GM19239 (cell line): ENCODE results near the gene PPM1F.
"Not testable (repeated sequence)": the region's sequence is repeated elsewhere in the genome, so short reads cannot be mapped to it uniquely, and the experiment has no call there.

Experiments used
- DNase-seq: peaks from one replicate; pipeline ENCODE4 v3.0.0; 2011; ENCODE audit warnings: low spot score; ENCODE audit not compliant: insufficient read length
- FAIRE-seq: peaks from 2 replicates; lab custom pipeline; 2011; peaks lifted over from hg19 to GRCh38; lab: Jason Lieb, UNC

PPM1F gene

DNA sequence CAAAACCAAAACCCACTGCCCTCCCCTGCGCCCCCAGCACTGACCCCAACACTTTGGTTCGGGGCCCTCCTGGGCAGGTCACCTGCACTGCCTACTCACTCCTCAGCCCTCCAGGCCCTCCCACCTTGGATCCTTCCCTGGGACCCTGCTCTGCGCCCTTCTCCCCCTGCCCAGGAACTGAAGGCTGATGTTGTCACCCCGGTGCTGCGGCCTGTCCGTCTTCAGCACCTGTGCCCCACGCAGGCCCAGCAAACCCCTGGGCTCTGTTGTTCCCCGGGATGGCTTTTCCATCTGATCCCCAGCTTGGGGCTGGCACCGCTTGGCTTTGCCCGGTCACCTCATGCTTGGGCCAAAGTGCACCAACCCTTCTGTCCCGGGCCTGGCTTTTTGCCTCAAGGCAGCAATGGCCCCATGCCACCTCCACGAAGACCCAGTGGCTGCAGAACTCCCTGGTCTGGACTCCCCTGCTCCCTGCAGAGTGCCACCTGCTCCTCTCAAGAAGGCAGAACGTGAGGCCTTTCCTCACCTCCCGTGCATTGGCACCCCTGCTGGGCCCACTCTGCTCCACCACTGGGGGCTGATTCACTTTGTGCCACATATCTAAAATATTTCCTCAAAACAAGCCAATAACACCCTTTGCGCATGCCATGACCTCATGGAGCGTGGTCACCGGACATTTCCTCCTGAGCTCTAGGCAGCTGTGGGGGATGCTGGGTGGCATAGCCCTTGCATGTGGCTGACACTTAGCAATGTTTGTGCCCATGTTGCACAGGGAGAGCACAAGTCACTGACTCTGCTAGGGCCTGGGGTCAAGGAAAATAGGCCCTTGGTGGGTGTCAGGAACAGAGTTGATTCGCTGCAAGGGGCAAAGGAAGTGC lies 8.8 kb downstream of the PPM1F start:
- no peak for DNase-seq
- FAIRE-seq, result no peak

DNA sequence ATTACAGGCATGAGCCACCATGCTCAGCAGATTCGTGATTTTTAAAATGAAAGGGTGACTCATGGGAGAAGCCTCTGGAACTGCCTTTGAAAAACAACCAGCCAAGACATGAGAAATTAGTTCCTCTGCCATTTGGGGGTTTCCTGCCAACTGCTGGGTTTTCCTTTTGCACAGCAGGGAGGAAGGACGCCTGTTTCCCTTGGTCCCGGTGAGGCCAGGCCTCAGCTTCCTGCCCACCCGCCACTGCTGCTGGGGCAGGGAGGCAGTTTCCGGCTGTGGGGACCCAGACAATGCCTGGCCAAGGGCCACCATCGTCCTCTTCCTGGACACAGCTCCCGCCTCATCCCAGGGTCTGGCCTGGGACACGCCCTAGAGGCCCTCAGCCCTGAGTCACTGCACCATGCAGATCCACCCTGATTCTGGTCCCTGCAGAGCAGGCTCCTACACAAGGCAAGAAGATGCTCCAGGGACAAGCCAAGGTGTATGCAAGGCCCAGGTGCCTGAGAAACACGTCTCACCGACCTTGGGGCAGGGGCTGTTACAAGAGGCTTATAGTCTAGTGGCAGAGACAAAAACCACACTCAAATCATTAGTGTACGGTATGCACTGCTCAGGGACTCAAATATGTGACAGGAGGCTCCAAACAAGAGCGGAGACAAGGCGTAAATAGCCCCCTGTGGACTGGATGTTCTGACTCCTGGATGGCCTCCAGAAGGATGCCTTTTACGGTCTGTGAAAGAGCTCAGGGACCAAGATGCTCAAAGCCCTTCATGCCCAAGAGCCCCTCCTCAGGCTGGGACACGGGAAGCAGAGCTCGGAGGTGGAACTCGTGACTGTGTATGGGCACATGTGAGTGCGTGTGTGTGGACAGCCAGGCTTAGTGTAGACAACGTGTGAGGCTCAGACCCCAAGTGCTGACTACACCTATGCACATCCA lies 10.0 kb downstream of the PPM1F start:
- no peak for DNase-seq
- no peak for FAIRE-seq

DNA sequence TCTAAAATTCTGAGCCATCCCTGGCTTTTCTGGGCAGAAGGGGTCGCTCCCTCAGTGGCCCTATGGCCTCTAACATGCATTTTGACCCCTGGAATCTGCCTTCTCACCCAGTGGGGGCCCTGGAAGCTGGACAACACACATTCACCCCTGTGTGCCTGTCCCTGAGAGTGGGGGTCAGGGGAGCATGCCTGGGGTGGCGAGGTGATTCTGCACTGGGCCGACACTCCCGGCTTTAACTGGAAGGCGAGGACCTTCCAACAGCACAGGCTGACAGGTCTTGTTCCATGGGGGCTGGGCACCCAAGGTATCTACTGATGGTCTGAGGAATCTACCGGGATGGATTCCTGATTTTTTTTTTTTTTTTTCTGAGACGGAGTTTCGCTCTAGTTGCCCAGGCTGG lies 10.7 kb downstream of the PPM1F start:
- no peak for FAIRE-seq
- no peak for DNase-seq

DNA sequence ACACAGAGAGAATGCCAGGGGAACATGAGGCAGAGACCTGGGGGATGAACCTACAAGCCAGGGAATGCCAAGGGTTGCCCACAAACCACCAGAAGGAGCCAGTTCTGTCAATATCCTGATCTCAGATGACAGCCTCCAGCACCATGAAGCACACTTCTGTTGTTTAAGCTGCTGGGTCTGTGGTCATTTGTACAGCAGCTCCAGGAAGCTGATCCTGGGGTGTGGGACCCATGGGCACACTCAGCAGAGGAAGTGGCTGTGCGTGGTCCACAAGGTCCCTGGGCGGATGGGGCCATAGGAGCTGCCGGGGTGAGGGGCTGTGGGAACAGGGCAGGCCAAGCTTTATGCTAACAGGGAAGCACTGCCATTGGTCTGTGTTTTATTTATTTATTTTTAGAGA lies 12.1 kb downstream of the PPM1F start:
- DNase-seq, result no peak

DNA sequence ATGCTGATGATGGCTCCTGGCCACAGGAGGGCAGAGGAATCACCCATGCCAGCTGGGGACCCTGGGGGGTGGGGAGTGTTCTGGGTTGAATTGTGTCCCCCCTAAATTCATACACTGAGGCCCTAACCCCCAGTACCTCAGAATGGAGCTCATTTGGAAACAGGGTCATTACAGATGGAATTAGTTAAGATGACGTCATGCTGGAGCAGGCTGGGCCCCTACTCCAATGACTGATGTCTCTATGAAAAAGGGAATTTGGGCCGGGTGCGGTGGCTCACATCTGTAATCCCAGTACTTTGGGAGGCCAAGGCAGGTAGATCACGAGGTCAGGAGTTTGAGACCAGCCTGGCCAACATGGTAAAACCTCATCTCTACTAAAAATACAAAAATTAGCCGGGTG lies 12.7 kb downstream of the PPM1F start:
- FAIRE-seq, DNase-seq: not testable (repeated sequence)

More for the DNA sequence above, 12.1 kb downstream of the PPM1F start:
- FAIRE-seq, result no peak

DNA sequence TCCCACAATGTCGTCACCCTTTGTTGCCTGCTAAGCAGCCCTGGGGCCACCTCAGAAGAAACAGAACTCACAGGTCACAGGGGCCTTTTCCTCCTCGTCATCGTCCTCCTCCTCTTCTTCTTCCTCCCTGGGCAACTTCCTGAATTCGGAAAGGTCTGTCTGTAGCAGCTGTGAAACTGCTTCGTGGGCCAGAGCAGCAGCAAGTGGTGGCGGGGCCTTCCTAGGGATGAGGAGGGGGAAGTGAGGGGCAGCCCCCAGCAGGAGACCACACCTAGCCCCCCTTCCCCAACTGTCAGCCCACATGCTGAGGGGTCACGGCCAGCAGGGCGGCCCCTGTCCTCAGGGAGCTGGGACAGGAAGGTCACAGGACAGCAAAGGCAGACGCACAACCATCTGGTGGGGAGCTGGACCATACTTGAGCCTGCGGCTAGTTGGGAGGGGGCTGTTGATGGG lies 13.2 kb downstream of the PPM1F start:
- no peak for FAIRE-seq

DNA sequence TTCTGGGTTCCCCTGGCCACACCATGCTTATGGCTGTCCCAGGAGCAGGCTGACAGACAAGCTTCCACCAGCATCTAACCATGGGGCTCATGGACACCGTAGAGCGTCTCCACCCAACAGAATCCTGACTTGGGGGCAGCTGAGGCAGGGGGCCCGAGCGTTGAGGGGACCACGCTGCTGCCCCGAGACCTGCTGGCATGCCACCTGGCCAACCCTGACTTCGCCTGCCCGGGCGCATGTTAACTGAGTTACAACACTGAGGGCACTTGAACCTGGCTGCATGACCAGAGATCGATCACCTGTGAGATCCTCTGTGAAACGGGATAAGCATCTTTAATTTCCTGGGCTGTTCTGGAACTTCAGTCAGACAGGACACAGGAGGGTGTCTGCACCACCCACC lies 13.7 kb downstream of the PPM1F start:
- no peak for DNase-seq
- FAIRE-seq, result no peak

More for the DNA sequence above, 13.2 kb downstream of the PPM1F start:
- no peak for DNase-seq

DNA sequence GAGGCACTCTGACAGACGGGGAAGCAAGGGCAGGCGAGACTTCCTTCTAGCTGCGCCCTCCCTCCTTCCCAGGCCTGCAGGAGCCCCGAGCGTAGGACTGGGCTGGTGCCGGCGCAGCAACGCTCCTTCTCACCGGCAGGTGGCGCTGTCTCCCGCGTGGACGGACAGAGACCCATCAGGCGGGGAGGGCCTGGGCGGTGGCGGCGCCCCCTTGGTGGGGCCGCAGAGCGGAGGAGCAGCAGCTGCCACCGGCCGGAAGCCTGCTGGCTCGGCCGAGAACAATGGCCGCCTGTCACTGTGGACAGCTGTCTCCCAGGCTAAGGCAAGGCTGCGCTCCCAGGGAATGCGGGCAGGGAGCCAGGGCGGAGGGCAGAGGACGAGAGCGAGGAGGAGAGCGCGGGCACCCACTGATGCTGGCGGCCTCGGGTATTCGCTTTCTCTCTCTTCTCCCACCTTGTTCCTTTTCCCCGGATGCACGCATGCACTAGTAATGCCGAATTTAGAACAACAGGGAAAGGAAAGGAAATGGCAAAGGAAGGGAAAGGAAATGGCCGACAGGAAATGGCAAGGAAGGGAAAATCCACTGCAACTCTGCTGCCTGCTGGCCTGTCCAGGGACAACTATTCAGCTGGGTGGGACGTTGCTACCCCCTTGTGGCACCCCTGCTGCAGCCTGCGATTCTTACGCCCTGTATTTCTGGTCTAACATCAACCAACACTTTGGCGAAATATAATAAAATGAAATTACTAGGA lies 14.4 kb downstream of the PPM1F start:
- FAIRE-seq, result peak; percentile 87

DNA sequence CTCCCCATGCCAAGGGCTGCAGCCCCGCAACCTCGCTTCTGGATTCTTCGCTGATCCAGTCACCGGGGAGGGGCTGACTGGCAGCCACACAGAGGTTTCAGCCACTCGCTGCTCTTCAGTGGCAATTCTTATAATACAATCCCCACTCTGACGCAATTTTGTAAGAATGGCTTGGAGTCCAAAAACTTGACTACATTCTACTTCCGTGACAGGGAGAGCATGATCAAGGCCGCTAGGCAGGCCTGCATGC lies 14.9 kb downstream of the PPM1F start:
- no peak for DNase-seq
- no peak for FAIRE-seq

More for the DNA sequence above, 14.4 kb downstream of the PPM1F start:
- peak; percentile 96 for DNase-seq

DNA sequence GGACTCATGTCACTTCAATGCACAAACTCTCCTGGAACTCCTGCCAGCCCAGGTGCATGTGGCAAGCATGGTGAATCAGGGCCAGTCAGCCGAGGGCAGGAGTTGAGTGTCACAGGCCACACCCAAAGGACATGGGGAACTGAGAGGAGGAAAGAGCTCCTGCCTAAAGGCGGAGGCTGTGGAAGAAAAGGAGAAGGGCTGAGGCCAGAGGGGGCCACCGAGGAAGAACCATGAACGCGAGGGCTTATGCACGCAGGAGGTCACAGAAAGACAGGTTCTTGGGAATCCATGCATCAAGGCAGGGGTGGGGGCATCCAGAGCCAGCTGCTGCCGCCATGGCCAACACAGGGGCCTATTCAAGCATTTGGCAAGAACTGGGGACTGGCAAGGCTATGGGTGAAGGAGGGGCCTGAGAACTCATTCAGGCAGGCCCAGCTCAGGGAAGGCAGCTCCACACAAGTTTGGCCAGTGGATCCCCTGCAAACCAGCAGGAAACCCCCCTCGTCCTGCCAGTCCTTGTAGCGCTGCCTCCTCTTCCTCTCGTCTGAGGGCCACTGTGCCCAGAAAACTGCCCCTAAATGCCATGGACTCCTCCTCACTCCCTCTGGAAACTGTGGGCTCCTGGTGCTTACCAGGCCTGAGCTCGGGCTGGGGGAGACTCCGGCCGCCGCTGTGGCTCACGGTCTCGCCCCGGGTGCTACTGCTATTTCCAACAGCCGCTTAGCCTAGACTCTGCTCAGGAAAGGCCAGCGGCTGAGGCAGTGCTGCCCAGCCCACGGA lies 15.4 kb downstream of the PPM1F start:
- FAIRE-seq, result no peak
- DNase-seq, result no peak

DNA sequence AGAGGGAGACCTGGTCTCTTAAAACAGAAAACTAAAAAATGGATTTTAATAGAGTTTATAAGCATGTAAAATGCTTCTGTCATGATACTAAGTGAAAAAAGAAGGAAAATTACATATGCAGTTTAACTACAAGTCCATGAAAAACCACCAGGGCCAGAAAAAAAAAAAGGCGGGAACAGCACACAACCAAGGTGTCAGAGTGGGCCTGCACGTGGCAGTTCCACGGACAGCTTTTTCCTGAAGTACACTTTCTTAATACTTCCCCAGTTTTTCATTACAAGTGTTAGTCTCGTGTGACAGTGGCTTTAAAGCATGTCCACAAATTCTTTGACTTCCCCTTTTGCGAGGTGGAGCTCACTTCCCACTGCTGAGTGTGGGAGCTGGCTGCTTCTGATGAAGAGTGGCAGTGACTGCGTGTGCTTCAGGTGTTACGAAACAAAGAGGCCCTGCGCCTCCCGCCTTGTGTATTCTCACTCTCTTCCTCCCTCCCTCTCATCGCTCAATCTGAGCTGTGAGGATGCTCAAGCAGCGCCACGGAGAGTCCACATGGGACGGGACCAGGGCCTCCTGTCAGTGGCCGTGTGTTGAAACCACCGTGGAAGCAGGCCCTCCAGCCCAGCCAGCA lies 16.4 kb downstream of the PPM1F start:
- FAIRE-seq (no peak), DNase-seq (no peak)

DNA sequence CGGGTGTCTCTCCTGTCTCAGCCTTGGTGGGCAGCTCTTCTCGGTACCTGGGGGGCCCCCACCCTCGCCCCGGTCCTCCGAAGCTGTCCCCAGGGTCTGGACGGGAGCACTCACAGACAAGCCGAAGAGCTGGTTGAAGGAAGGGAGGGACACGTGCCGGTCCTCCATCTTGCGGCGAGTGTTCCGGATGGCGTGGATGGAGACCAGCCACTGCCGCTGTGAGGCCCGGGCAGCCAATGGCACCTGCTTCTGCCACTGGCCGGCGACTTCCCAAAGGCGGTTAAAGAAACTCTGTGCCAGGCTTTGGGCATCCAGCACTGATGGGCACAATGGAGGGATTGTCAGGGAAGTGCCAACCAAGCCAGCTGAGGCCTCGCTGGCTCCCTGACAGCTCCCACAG lies 18.7 kb downstream of the PPM1F start:
- DNase-seq (no peak), FAIRE-seq (no peak)

DNA sequence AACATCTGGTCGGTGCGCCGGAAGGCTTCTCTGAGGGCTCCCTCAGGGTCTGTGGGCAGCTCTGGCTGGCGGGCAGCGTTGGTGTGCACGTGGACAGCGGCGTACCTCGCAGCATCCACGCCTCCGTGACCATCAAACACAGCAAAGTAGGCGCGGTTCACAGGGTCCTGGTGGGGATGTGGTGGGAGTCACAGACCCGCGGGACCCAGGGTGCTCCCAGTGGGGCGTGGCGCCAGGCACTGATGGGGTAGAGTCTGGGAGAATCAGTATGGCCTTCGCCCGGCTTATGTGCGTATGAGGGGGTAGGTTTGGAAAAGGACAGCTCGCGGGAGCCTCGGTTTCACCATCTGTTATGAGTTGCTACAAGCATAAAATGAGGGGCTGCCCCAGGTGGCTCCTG lies 19.2 kb downstream of the PPM1F start:
- FAIRE-seq (no peak), DNase-seq (no peak)

DNA sequence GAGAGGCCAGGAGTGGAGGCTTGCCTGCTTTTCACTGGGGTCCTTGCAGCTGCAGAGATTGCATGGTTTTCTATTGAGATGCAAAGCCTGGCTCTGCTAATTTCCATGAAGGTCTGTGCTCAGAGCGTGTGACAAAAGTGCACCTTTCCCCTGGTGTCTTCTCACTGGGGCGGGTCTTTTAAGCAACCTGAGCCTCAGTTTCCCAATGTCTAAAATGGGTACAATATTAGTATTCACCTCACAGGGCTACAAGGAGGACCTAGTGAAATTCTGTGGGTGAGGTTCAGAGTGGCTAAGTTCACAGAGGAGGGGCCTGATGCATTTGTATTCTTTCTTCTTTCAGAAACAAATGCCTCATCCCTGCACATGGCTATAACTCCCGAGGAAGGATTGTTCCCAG lies 20.3 kb downstream of the PPM1F start:
- DNase-seq (no peak), FAIRE-seq (no peak)

DNA sequence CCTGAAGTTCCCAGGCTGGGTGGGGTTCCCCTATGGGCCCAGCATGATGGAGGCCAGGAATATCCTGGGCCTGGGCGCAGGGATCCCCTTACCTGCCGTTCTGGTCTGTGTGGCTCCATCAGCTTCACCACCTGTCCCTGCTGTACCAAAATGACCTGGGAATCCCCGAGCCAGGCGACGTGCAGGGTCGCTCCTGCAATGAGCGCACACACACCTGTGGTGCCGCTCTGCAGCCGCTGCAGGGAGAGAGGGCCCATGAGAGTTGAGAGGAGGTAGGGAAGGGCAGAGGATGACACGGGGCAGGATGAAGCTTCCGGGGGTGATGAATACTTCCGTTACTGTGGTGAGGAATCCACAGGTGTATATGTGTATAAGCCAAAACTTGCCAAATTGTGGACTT lies 21.6 kb downstream of the PPM1F start:
- no peak for DNase-seq
- FAIRE-seq, result no peak

DNA sequence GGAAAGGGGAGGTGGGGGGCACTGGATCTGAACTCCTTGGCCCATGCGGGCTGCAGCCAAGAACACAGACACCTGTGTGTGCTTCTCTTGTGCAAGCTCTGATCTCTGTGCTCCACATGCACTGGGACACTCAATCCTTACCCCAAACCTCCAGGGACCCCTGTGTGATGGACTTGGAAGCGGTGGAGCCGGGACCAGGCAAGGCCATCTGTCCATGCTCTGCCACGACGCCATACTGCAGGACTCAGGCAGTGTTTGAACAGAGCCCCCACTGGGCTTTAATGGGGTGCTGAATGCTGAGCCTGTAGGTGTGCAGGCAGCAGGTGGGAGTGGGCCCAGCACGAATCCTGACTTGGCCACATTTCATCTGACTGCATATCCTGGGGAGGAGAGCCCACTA lies 23.4 kb downstream of the PPM1F start:
- no peak for DNase-seq
- FAIRE-seq, result no peak

DNA sequence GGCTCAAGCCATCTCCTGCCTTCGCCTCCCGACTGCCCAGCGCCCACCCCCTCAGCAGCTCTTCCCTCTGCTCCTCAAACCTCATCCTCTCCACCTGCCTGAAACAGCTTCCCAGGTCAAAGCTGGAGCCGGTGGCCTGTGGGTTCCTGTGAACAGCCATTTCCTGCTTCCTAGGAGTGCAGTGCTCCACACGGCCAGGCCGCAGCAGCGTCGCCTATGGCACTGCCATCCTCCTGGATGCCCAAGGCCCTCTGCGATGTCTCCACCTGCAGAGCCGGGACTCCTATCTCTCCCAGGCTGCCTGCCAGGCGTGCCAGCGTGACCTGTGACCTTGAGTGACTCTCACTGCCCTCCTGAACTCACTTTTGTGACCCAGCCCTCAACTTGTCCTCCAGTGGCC lies 24.6 kb downstream of the PPM1F start:
- FAIRE-seq (no peak), DNase-seq (no peak)

DNA sequence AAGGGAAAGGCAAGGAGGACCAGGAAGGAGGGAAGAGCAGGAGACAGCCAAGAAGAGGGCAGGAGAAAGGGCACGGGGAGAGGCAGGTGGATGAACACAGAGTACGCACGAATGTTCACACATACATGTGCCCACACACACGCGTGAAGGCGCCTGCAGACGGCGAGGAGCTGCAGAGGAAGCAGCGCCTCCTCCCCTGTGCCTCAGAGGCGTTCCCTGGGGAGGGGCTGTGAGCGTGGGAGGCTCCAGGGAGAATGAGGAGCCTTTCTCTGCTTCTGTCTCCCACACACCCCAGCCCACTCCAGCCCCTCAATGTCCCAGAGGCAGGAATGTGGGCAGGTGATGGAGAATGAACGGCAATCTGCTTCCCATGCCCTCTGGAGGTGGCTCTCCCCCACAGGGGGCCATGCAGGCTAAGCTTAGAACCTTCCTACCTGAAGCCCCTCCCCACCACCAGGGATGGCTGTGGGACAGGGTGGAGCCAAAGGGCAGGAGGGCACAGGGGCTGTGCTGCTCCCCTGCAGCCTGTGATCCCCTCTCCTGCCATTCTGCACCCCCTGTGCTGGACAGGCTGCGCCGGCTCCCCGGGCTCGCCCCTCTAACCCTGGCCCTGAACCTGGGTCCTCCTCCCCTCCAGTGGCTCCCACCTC lies 25.3 kb downstream of the PPM1F start:
- DNase-seq, result no peak
- no peak for FAIRE-seq

DNA sequence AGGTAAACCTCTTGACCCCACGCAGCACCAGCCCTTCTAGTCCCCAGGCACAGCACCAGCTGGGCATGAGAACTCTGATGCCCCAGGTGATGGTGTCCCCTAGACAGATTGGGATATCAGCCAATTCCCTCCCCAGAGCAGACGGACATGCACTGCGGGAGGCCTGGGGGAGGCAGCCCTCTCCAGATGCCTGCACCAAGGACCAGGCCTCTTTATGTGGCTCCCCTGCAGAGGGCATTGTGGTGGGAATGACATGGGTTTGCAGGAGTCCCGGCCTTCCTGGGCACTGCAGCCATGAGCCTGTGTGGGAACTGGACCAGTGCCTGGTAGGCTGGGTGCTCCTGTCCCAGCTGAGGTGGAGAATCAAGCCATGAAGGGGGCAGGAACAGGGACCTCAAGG lies 25.9 kb downstream of the PPM1F start:
- no peak for DNase-seq
- no peak for FAIRE-seq
